Astrocyte of the cerebellum (primary cell): ENCODE data around the gene EMSY.

ENCODE experiments used
- DNase-seq: peaks from one replicate; pipeline ENCODE4 v3.0.0-alpha.2; 2011; ENCODE audit warnings: low read depth
- H3K4me3 ChIP-seq: 2 replicates; pipeline ENCODE4 v1.5.1; 2011; ENCODE audit warnings: mild to moderate bottlenecking, low read depth, low read length, moderate library complexity
- in situ Hi-C: cut with HindIII; loops from 2 replicates; pipeline ENCODE4 v1.10.0; 2017; ENCODE audit warnings: low sequenced_read_pairs
- TF ChIP-seq, protein P1 (sequence below): IDR thresholded peaks from 2 replicates; pipeline ENCODE4 v1.5.1; 2012; ENCODE audit warnings: low read length, low read depth, moderate library complexity, mild to moderate bottlenecking; ENCODE audit errors: missing control alignments

EMSY gene

DNA sequence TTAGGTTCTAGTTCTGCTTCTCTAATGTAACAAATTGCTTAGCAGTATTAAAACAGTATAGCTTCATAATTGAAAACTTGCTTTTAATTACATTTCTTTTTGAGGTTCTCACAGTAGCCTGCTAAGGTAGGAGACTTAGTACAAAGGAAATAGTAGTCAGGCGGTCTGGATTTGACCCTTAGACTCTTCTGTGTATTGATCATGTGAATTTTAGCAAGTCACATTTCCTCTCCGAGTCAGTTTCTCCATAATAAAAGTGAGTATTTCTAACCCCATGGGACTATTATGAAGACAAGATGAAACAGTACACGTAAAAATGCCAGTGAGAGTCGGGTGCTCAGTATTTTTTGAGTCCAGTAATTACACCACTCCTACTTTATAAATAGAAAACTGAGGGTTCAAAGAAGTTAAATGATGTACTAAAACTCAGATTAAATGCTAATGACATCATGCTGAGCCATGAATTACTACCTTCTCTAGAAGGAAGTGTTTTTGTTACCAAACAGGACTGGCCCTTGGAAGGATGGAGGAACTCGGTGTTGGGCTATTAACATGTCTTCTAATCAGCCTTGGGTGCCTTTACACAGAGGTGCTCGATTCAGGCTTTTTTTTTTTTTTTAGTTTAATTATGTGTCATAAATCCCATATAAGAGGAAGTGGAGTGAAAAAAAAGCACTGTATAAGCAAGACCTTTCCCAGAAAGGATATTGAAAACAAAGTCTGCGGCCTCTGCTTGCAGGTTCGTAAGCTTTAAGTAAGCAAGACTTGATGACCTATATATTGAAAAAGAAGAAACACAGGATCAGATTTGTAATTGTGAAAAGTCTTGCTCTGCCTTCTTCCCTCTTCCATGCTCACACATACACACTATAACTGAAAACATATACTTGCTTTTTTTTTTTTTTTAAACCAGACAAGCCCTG, 109.0 kb downstream of the EMSY start:
- DNase-seq, result no peak
- in situ Hi-C loops, result no loop called here
- TF ChIP-seq, protein P1, sequence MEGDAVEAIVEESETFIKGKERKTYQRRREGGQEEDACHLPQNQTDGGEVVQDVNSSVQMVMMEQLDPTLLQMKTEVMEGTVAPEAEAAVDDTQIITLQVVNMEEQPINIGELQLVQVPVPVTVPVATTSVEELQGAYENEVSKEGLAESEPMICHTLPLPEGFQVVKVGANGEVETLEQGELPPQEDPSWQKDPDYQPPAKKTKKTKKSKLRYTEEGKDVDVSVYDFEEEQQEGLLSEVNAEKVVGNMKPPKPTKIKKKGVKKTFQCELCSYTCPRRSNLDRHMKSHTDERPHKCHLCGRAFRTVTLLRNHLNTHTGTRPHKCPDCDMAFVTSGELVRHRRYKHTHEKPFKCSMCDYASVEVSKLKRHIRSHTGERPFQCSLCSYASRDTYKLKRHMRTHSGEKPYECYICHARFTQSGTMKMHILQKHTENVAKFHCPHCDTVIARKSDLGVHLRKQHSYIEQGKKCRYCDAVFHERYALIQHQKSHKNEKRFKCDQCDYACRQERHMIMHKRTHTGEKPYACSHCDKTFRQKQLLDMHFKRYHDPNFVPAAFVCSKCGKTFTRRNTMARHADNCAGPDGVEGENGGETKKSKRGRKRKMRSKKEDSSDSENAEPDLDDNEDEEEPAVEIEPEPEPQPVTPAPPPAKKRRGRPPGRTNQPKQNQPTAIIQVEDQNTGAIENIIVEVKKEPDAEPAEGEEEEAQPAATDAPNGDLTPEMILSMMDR, result no peak
- H3K4me3 ChIP-seq, result no peak overlapping the region

DNA sequence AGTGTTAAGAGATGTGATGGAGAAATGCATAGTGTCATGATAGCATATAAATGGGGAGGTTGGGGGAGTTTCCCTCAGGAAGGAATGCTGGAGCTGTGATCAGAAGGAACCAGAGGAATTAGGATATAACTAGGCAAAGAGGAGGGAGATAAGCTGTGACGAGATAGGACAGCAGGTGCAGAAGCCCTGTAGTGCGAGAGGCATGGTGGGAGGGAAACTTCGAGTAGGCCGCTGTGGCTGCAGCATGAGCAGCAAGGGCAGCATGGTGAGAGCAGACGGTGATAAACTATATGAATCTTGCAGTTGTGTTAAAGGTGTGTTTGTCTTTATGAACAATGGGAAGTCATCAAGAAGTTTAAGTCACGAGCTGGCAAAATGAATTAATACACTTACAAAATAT, 109.9 kb downstream of the EMSY start:
- in situ Hi-C loops, result no loop called here
- TF ChIP-seq, protein P1, result no peak
- H3K4me3 ChIP-seq, result no peak overlapping the region
- DNase-seq, result no peak

DNA sequence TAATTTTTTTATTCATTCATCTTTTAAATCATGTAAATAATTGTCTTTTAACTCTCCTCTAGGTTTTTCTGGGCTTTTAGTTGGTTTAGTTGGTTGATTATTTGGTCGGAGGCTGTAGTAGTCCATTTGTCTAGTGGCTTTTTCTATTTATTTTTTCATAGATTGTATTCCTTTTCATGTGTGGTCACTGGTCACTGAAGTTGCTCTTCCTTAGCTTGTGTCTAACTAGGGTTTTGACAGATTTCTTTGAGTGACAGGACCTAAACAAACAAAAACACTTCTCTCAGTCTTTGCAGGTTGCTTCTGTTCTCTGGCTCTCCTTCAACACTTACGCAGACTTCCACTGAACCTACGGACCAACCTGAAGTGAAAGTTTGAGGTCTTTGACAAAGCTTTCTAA, 112.6 kb downstream of the EMSY start:
- in situ Hi-C loops, result no loop called here
- no peak for DNase-seq
- TF ChIP-seq, protein P1, result no peak
- H3K4me3 ChIP-seq, result no peak overlapping the region

DNA sequence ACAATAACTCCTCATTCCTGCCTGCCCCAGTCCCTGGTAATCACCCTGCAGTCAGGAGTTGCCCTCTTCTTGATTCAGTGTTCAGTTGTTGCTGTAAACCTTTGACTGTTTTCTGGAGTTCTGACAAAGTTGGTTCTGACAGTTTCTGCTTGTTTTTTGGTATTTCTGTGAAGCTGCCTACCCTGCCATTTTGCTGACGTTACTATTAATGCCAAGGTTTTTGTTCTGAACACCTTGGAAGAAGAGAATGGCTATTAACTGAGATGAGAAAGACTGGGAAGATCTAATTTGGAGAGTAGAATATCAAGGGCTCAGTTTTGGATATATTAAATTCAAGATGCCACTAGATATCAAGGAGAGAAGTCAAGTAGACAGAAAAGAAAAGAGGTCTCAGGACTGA, 113.7 kb downstream of the EMSY start:
- no peak overlapping the region for H3K4me3 ChIP-seq
- TF ChIP-seq, protein P1, result no peak
- no peak for DNase-seq
- in situ Hi-C loops, result no loop called here

DNA sequence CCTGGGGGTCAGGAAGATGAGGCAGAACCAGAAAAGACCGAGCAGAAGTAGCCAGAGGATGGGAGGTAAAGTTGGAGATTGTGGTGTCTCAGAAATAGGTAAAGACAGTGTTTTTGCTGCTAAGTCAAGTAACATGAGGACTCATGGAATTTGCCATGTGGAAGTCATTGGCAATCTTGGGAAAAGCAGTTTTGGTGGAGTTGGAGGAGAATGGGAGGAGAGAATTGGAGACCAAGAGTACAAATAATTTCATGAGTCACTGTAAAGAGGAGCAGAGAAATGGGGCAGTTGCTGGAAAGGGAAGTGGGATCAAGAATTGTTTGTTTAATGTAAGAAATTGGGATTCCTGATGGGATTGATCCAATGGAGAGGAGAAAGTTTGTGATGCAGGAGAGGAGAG, 114.1 kb downstream of the EMSY start:
- H3K4me3 ChIP-seq, result no peak overlapping the region
- no peak for DNase-seq
- TF ChIP-seq, protein P1, result no peak
- in situ Hi-C loops, result no loop called here

DNA sequence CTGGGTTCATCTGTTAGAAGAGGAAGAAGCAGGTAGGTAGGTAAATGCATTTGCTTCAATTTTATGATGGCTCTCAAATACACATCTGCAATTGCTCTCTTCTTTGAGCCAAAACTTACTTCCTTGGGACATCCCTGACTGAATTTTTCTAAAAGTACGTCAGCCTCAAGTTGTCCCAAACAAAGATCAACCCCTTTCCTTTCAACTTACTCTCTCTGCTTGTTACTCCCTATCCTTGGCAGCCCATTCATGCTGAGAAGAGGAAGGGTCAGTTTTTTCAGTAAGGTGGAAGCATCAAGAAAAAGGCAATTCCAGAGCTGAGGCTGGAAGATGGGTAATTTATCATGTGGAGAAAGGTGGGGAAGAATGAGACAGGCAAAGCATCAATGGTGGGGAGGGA, 114.5 kb downstream of the EMSY start:
- in situ Hi-C loops, result no loop called here
- no peak for DNase-seq
- no peak overlapping the region for H3K4me3 ChIP-seq
- TF ChIP-seq, protein P1, result no peak
